Stimulated activated naive B cell treated with anti-CD40 and anti-IgM and Interleukin-4, amounts not matched to agents 10 μg/mL and 1 μg/mL and 100 μg/mL, for 72 hours (primary cell): Measurements from ENCODE around the gene PARD3.
"Not testable (repeated sequence)": the region's sequence is repeated elsewhere in the genome, so short reads cannot be mapped to it uniquely, and the experiment has no call there.

Experiments used
- ATAC-seq, 2 donors: fragments of 150-1000 bp; cut with Tn5 transposase; replicated peaks; 2 replicates each; pipeline ENCODE4 v1.10.0; 2021; ENCODE audit warnings: moderate library complexity in 1 of 2
- DNase-seq: peaks from one replicate; pipeline ENCODE4 v3.0.0; 2021
- H3K27ac Mint-ChIP-seq: one replicate; pipeline ENCODE4 v1.8.0; 2022; ENCODE audit warnings: mild to moderate bottlenecking, mixed read lengths
- H3K27me3 Mint-ChIP-seq, 2 donors: one replicate each; pipeline ENCODE4 v1.8.0; 2022; ENCODE audit warnings: mixed read lengths in 2 of 2
- H3K36me3 Mint-ChIP-seq, 2 donors: one replicate each; pipeline ENCODE4 v1.8.0; 2022; ENCODE audit warnings: mixed read lengths in 2 of 2, mild to moderate bottlenecking in 1 of 2
- H3K4me1 Mint-ChIP-seq, 2 donors: one replicate each; pipeline ENCODE4 v1.8.0; 2022; ENCODE audit warnings: mixed read lengths in 2 of 2, mild to moderate bottlenecking in 1 of 2
- H3K4me3 Mint-ChIP-seq, 2 donors: one replicate each; pipeline ENCODE4 v1.8.0; 2022; ENCODE audit warnings: mild to moderate bottlenecking in 2 of 2, mixed read lengths in 2 of 2, moderate library complexity in 1 of 2
- H3K9me3 Mint-ChIP-seq, 2 donors: one replicate each; pipeline ENCODE4 v1.8.0; 2022; ENCODE audit warnings: mixed read lengths in 2 of 2, mild to moderate bottlenecking in 1 of 2

PARD3 gene

DNA sequence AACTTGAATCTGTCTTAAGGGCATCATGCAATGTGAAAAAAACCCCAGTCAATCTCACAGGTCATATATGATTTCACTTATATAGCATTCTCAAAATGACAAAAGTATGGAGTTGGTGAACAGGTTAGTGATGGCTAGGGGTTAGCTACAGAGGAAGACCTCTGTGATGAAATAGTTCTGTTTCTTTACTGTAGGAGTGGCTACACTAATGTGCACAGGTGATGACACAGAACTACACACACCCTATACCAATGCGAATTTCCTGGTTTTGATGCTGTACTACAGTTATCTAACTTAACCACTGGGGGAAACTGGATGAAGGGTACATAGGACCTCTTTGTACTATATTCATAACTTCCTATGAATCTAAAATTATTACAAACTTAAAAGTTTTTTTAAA, 541.8 kb downstream of the PARD3 start:
- Mint-ChIP-seq H3K4me3 (no peak overlapping the region), H3K27ac (no peak overlapping the region), H3K27me3 (no peaks in the 10 kb centered on the region), H3K36me3 (no peaks in the 10 kb centered on the region), H3K4me1 (no peaks in the 10 kb centered on the region), H3K9me3 (peaks cover 2 to 4% of the 10 kb centered on the region in 2 donors)
- ATAC-seq (no peak), DNase-seq (no peak)

DNA sequence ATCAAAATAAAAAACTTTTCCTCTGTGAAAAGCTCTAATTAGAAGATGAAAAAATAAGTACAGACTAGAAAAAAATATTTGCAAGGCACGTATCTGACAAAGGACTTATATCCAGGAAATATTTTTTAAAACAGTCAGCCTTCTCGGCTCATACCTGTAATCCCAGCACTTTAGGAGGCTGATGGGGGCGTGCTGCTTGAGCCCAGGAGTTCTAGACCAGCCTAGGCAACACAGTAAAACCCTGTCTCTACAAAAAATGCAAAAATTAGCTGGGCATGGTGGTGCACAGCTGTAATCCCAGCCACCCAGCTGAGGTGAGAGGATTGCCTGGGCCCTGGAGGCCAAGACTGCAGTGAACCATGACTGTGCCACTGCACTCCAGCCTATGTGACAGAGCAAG, 542.8 kb downstream of the PARD3 start:
- Mint-ChIP-seq H3K36me3 (no peaks in the 10 kb centered on the region), H3K27ac (no peak overlapping the region), H3K27me3 (no peaks in the 10 kb centered on the region), H3K4me3 (no peak overlapping the region), H3K9me3 (peaks cover 3 to 7% of the 10 kb centered on the region in 2 donors), H3K4me1 (no peaks in the 10 kb centered on the region)
- DNase-seq (no peak), ATAC-seq (no peak)

DNA sequence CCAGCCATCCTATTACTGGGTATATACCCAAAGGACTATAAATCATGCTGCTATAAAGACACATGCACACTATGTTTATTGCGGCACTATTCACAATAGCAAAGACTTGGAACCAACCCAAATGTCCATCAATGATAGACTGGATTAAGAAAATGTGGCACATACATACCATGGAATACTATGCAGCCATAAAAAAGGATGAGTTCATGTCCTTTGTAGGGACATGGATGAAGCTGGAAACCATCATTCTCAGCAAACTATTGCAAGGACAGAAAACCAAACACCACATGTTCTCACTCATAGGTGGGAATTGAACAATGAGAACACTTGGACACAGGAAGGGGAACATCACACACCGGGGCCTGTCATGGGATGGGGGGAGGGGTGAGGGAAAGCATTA, 546.7 kb downstream of the PARD3 start:
- not testable (repeated sequence) for H3K36me3 Mint-ChIP-seq, H3K27ac Mint-ChIP-seq, H3K4me3 Mint-ChIP-seq, H3K9me3 Mint-ChIP-seq, ATAC-seq, DNase-seq, H3K4me1 Mint-ChIP-seq, H3K27me3 Mint-ChIP-seq

DNA sequence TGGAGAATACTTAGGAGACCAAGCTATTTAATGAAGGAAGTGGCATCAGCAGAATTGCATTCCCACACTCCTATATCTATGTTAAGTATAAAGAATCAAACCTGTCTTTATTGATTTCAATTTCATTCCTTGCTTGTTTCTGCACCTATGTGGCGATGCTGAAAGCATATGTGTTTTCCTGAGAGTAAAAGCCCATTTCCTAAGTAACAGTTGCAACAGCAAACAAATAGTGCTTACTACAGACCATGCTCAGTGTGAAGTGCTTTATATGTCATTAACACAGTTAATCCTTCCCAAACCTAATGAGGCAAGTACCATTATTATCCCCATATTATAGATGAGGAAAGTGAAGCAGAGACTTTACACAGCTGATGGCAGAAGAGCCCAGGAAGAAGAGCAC, 552.1 kb downstream of the PARD3 start:
- Mint-ChIP-seq H3K27me3 (no peaks in the 10 kb centered on the region), H3K4me3 (no peak overlapping the region), H3K4me1 (no peaks in the 10 kb centered on the region), H3K27ac (no peak overlapping the region), H3K9me3 (peaks cover 1 to 3% of the 10 kb centered on the region in 2 donors), H3K36me3 (no peaks in the 10 kb centered on the region)
- ATAC-seq: no peak
- no peak for DNase-seq

DNA sequence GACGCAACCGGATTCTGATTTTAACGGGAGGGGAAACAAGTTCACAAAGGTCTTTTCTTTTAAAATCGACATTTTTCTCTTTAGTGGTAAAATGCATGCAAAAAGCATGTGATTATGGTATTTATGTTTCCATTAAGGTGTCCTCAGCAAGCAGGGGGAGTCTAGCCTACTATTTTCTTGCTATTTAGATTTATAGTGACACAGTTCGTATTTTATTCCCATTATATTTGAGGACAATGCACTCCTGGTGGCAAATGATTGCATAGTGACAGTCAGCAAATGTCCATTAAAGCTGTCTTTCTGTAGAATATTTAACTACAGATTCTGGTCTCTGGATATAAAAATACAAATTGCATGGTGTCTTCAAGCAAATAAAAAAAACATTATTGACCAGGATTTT, 554.2 kb downstream of the PARD3 start:
- no peak overlapping the region for H3K4me3 Mint-ChIP-seq
- H3K27me3 Mint-ChIP-seq: no peaks in the 10 kb centered on the region
- H3K36me3 Mint-ChIP-seq: no peaks in the 10 kb centered on the region
- H3K4me1 Mint-ChIP-seq: no peaks in the 10 kb centered on the region
- DNase-seq (no peak), ATAC-seq (no peak)
- no peak overlapping the region for H3K27ac Mint-ChIP-seq
- no peaks in the 10 kb centered on the region for H3K9me3 Mint-ChIP-seq

DNA sequence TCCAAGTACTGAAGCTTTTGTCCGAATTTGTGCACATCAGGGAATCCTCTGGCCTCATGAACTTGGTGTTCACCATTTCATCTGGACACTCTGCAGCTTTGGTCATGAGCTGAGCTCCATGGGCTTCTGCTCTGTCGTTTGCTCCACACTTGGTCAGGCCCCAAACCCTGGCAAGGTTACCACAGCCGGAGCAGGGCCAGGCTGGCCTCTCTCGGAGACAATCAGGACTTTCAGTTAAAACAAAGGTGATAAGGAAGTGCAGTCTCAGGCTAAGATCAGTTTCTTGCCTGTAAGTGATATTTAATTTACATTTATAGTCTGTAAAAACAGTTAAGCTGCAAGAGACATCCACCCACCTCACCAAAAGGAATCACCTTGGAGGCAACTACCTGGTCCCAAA, 558.9 kb downstream of the PARD3 start:
- no peaks in the 10 kb centered on the region for H3K9me3 Mint-ChIP-seq
- H3K4me3 Mint-ChIP-seq: no peak overlapping the region
- H3K27me3 Mint-ChIP-seq: no peaks in the 10 kb centered on the region
- ATAC-seq (no peak), DNase-seq (no peak)
- no peaks in the 10 kb centered on the region for H3K4me1 Mint-ChIP-seq
- H3K27ac Mint-ChIP-seq: no peak overlapping the region
- H3K36me3 Mint-ChIP-seq: no peaks in the 10 kb centered on the region

DNA sequence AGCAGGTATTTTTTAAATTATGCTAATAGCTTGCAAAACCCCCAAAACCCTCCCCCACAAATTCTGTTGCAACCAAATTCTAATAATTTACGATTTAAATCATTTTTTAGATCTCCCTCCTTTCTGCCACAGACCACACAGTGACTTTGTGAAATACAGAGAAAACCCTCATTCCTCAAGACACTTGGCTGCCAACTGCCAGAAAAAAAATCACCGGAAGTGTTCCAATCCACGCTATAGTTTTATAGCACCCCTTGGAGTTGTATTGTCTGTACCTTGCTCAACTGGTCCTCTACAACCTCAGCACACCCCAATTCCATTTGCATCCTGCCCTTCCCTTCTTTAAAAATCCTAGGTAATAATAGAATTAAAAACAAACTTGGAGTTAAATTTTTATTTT, 560.1 kb downstream of the PARD3 start:
- H3K4me1 Mint-ChIP-seq: no peaks in the 10 kb centered on the region
- no peak overlapping the region for H3K27ac Mint-ChIP-seq

DNA sequence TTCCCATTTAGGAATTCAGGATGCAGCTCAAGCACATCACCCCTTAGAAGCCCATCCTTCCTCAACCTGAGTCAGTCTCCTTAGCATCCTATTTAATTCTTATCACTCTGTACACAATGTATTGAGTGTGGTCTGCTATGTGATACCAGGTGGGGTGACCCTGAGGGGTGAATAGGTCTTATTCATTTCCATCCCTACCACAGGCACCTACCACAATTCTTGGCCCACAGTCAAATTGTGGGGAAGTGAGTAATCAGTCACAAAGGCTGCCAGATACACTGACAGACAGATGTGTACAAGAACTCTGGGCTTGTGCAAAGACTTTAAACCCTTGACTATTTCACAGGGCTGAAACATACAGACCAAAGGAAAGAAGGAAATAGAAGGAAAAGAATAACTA, 560.5 kb downstream of the PARD3 start:
- no peaks in the 10 kb centered on the region for H3K27me3 Mint-ChIP-seq
- no peak overlapping the region for H3K4me3 Mint-ChIP-seq
- H3K9me3 Mint-ChIP-seq: no peaks in the 10 kb centered on the region
- DNase-seq (no peak), ATAC-seq (peak; percentile 48 to 57)
- H3K27ac Mint-ChIP-seq: no peak overlapping the region
- H3K4me1 Mint-ChIP-seq: no peaks in the 10 kb centered on the region
- H3K36me3 Mint-ChIP-seq: no peaks in the 10 kb centered on the region

More for the DNA sequence above, 560.1 kb downstream of the PARD3 start:
- no peak for DNase-seq
- Mint-ChIP-seq H3K9me3 (no peaks in the 10 kb centered on the region), H3K36me3 (no peaks in the 10 kb centered on the region), H3K4me3 (no peak overlapping the region), H3K27me3 (no peaks in the 10 kb centered on the region)
- no peak for ATAC-seq

DNA sequence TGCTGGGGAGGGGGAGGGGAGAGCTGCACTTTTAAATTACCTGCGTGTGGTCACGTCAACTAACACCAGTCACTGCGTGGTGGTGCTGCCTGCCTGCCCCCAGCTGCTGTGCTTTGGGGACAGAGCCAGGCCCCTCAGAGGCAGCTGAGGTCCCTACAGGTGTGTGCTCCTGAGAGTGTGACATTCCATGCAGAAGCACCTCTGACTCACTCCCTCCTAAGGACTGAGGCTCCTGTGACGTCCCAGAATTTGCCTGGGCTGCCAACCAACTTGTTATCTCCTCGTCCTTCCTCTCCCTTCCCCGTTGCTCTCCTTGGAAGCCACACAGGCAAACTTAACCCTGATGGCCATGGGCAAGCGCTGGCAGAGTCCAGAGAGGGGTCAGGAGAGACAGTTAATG, 563.0 kb downstream of the PARD3 start:
- Mint-ChIP-seq H3K4me3 (no peak overlapping the region), H3K4me1 (no peaks in the 10 kb centered on the region), H3K27me3 (no peaks in the 10 kb centered on the region), H3K27ac (no peak overlapping the region), H3K9me3 (no peaks in the 10 kb centered on the region), H3K36me3 (no peaks in the 10 kb centered on the region)
- DNase-seq: no peak
- ATAC-seq: no peak

DNA sequence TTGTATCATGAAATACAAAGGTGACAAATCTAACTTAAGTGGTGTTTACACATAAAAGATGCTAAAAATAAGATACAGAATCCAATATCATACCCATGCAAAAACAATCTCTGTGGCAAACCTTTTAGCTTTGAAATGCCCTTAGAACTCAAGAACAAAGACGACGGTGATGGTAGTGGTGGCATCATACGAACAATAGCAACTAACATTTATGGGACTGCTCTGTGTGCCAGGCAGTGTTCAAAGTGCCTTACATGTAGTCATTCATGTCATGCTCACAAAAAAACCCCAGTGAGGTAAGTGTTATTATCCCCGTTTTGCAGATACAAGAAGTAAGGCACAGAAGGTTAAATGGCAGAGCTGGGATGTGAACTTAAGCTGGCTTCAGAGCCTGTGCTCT, 563.9 kb downstream of the PARD3 start:
- no peak for ATAC-seq
- no peaks in the 10 kb centered on the region for H3K36me3 Mint-ChIP-seq

DNA sequence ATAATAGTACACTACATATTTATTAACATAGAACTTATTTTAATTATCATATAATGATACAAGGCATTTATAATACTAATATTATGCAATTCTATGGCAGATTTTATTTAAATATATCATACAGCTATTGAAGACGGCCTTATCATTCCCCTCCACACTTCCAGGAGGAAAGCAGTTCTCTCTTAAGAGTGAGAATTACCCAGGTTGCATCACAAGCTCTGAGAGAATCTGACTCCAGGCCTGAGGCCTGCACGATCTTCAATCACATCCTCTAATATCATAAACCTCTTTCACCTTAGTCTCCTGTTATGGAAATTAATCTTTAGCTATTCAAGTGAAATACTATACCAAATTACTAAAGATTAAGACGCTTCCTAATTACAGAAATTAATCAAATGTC, 564.4 kb downstream of the PARD3 start:
- no peak for DNase-seq
- ATAC-seq: no peak
- Mint-ChIP-seq H3K27ac (no peak overlapping the region), H3K27me3 (no peaks in the 10 kb centered on the region), H3K36me3 (no peaks in the 10 kb centered on the region), H3K9me3 (no peaks in the 10 kb centered on the region), H3K4me3 (no peak overlapping the region), H3K4me1 (no peaks in the 10 kb centered on the region)

More for the DNA sequence above, 563.9 kb downstream of the PARD3 start:
- H3K4me3 Mint-ChIP-seq: no peak overlapping the region
- no peak overlapping the region for H3K27ac Mint-ChIP-seq
- H3K27me3 Mint-ChIP-seq: no peaks in the 10 kb centered on the region
- DNase-seq: no peak
- no peaks in the 10 kb centered on the region for H3K9me3 Mint-ChIP-seq
- no peaks in the 10 kb centered on the region for H3K4me1 Mint-ChIP-seq

DNA sequence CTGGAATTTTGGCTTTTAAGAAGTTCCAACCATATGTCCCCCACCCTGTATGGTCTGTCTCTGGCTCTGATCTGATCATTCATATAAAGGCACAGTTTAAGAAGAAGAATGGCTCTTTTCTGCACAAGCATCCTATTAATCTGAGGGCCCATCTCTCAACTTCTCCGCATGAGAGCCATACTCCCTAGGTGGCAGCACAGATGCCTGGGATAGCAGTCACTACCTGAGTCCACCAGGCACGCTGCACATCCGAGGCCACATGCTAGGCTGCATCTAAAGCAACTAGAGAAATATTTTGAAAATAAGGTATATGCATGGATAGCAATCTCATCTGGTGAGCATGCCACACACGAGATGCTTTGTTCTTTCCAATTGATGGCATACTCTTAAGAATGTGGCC, 565.5 kb downstream of the PARD3 start:
- DNase-seq: no peak
- Mint-ChIP-seq H3K36me3 (no peaks in the 10 kb centered on the region), H3K27me3 (no peaks in the 10 kb centered on the region), H3K4me1 (no peaks in the 10 kb centered on the region), H3K27ac (no peak overlapping the region), H3K4me3 (no peak overlapping the region), H3K9me3 (no peaks in the 10 kb centered on the region)
- ATAC-seq: no peak

DNA sequence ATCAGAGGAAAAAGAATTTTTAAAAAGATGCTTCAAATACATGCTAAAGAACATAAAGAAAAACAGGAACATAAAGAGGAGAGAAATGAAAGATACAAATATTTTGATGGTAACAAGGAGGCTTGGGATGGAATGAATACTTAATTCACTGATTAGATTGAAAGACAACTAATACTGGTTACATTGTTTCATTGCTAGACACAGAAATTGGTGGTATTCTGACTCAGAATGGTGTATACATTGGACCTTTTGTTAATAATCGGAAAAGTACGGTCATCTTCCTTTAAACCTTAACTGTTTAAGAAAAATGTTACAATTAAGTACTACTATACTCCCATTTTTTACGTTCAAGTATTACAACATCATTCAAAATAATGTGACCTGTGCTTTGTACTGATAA, 567.5 kb downstream of the PARD3 start:
- Mint-ChIP-seq H3K4me1 (no peaks in the 10 kb centered on the region), H3K4me3 (no peak overlapping the region)
- ATAC-seq: no peak

DNA sequence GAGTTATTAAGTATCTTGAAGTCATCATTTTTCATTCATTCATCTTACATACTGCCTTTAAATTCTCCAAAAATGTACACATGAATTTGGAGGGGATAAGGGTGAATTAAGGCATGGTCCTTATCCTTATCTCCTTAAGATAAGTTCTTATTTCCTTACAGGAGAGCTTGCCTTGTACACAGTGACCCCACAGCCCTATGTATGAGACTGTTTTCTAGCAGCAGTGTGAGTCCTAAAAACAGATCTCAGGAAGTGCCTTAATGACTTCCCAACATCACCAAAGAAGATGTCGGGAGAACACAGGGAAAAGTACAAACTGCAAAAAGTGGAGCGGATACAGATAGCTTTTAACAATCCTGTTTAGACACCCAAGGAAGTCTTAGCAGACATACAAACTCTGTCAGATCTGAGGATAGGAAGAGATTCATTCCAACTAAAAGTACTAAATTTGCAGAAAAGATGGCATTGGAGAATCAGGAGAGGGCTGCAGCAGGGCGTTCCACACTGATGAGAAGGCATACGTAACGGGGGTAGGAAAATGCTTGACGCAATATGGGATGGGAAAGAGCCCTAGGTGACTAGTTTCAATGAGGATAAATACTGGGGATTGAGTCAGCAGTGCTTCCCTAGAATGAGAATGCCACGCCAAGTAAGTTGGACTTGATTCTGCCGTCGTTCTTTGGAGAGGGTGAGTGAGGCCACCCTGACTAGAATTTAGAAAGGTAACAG, 570.2 kb downstream of the PARD3 start:
- Mint-ChIP-seq H3K36me3 (no peaks in the 10 kb centered on the region), H3K27me3 (no peaks in the 10 kb centered on the region), H3K4me3 (no peak overlapping the region), H3K27ac (no peak overlapping the region), H3K9me3 (no peaks in the 10 kb centered on the region), H3K4me1 (no peaks in the 10 kb centered on the region)
- ATAC-seq (no peak), DNase-seq (no peak)

More for the DNA sequence above, 567.5 kb downstream of the PARD3 start:
- H3K36me3 Mint-ChIP-seq: no peaks in the 10 kb centered on the region
- H3K27me3 Mint-ChIP-seq: no peaks in the 10 kb centered on the region
- no peak for DNase-seq
- H3K9me3 Mint-ChIP-seq: no peaks in the 10 kb centered on the region
- H3K27ac Mint-ChIP-seq: no peak overlapping the region

DNA sequence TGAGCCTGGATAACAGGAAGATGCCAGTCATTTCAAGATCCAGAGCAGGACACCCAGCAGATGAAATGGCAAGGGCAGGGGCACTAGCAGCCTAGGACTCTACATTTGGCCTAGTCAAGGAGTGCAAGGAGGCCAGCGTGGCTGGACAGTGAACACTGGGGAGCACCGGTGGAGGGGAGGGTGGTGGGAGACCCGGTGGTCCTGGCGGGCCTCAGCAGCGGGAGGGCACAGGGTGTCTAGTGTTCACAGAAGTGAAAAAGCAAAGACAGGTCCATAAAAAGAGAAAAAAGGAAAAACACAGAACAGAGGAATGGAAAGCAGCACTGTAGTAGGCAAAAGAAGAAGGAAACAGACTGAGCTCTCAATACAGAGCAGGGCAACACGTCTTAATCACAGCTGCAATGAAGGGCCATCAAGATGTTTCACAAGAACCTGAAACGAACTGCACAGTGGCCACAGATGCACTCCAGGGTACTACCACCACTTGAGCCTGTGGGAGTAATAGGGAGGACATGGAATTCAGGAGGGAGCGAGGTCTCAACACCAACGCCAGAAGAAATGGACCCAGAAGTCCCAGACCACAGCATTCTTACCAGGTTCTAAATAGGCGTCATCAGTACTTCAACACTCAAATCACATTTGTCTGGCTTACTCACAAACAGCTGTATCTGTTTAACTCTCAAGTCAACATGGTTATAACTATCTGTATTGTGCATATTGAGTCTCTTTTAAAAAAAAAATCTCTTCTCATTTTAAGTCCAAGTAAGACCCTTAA, 573.7 kb downstream of the PARD3 start:
- H3K36me3 Mint-ChIP-seq: no peaks in the 10 kb centered on the region
- H3K27me3 Mint-ChIP-seq: no peaks in the 10 kb centered on the region
- H3K9me3 Mint-ChIP-seq: no peaks in the 10 kb centered on the region
- H3K4me3 Mint-ChIP-seq: no peak overlapping the region
- H3K4me1 Mint-ChIP-seq: no peaks in the 10 kb centered on the region
- ATAC-seq: no peak
- DNase-seq: no peak
- H3K27ac Mint-ChIP-seq: no peak overlapping the region
